ENCODE measurements around the gene ZC3H14. TPM values are rescaled to one million over a fixed set of nuclear protein-coding genes. Genes with fewer than 3 reads are reported as not detected.

Gene ZC3H14
- total RNA-seq, 1 donor from 2014 or later, result 116 TPM

GRCh38 chr14:88614218-88614907 is 51.5 kb downstream of the ZC3H14 start:
- H3K9me3 Mint-ChIP-seq (ENCODE audit: low read depth), result no peaks in the 10 kb centered on the region
- H3K4me1 Mint-ChIP-seq (ENCODE audit: low read depth), result peaks cover 26% of the 10 kb centered on the region
- H3K4me3 Mint-ChIP-seq (ENCODE audit: low read depth), result no peak overlapping the region
- TF ChIP-seq CTCF (IDR thresholded peaks at IDR 0.05; ENCODE audit: unreplicated experiment), result no peak
- no peaks in the 10 kb centered on the region for H3K27me3 Mint-ChIP-seq
- no peak for DNase-seq (ENCODE audit: low spot score, unreplicated experiment)
- peaks cover 32% of the 10 kb centered on the region for H3K36me3 Mint-ChIP-seq (ENCODE audit: insufficient read depth)
- no peak overlapping the region for H3K27ac Mint-ChIP-seq

GRCh38 chr14:88616697-88617096 is 53.9 kb downstream of the ZC3H14 start:
- no peak for TF ChIP-seq CTCF (IDR thresholded peaks at IDR 0.05; ENCODE audit: unreplicated experiment)
- Mint-ChIP-seq H3K4me3 (ENCODE audit: low read depth) (no peak overlapping the region), H3K36me3 (ENCODE audit: insufficient read depth) (peaks cover 14% of the 10 kb centered on the region), H3K9me3 (ENCODE audit: low read depth) (no peaks in the 10 kb centered on the region), H3K4me1 (ENCODE audit: low read depth) (peaks cover 32% of the 10 kb centered on the region), H3K27ac (no peak overlapping the region), H3K27me3 (no peaks in the 10 kb centered on the region)
- DNase-seq (ENCODE audit: low spot score, unreplicated experiment), result no peak

- DNase-seq (ENCODE audit: low spot score, unreplicated experiment), result no peak
- Mint-ChIP-seq H3K4me3 (ENCODE audit: low read depth) (no peak overlapping the region), H3K36me3 (ENCODE audit: insufficient read depth) (peaks cover 12% of the 10 kb centered on the region), H3K27me3 (no peaks in the 10 kb centered on the region), H3K4me1 (ENCODE audit: low read depth) (peaks cover 30% of the 10 kb centered on the region), H3K9me3 (ENCODE audit: low read depth) (peaks cover 3% of the 10 kb centered on the region), H3K27ac (no peak overlapping the region)
- TF ChIP-seq CTCF (IDR thresholded peaks at IDR 0.05; ENCODE audit: unreplicated experiment), result no peak
These were observed 54.6 kb downstream of the ZC3H14 start for GRCh38 chr14:88617479-88617878.

- DNase-seq (ENCODE audit: low spot score, unreplicated experiment), result no peak
- Mint-ChIP-seq H3K27ac (no peak overlapping the region), H3K4me3 (ENCODE audit: low read depth) (no peak overlapping the region), H3K36me3 (ENCODE audit: insufficient read depth) (peaks cover 9% of the 10 kb centered on the region), H3K9me3 (ENCODE audit: low read depth) (peaks cover 3% of the 10 kb centered on the region), H3K4me1 (ENCODE audit: low read depth) (peaks cover 25% of the 10 kb centered on the region), H3K27me3 (no peaks in the 10 kb centered on the region)
- TF ChIP-seq CTCF (IDR thresholded peaks at IDR 0.05; ENCODE audit: unreplicated experiment), result no peak
These were observed 55.6 kb downstream of the ZC3H14 start for GRCh38 chr14:88618476-88618875.

- DNase-seq (ENCODE audit: low spot score, unreplicated experiment), result no peak
- Mint-ChIP-seq H3K4me1 (ENCODE audit: low read depth) (peaks cover 13% of the 10 kb centered on the region), H3K27ac (no peak overlapping the region), H3K27me3 (no peaks in the 10 kb centered on the region), H3K9me3 (ENCODE audit: low read depth) (peaks cover 3% of the 10 kb centered on the region), H3K36me3 (ENCODE audit: insufficient read depth) (peaks cover 4% of the 10 kb centered on the region), H3K4me3 (ENCODE audit: low read depth) (no peak overlapping the region)
- TF ChIP-seq CTCF (IDR thresholded peaks at IDR 0.05; ENCODE audit: unreplicated experiment), result no peak
These were observed 58.3 kb downstream of the ZC3H14 start for GRCh38 chr14:88621100-88621499.

All from progenitor cell of endocrine pancreas (in vitro differentiated cells).